Measurements from ENCODE around the gene OR8D2.

DNA sequence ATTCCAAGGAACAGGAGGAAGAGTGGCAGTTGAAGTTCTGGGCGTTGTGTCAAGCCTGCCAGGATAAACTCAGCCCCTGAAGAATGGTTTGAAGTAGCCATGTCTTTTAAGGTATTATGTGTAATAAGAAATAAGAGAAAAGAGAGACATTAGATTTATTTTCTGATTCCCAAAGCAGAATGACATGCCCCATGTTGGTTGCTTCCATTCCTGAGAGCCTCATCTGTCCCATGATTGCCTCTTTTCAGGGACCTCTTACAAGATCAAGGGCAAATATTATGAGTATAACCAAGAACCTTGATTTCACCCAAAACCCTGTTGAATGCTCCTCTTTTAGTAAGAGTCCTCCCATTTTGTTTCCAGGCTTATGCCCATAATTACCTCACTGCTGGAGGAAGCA is at the start of gene OR8D2:
- TF ChIP-seq POLR2A (IDR thresholded peaks at IDR 0.05; ENCODE audit: low read depth, low read length) (no peak), POLR2AphosphoS5 (IDR thresholded peaks at IDR 0.05; ENCODE audit: low read depth, low read length) (no peak)
